TTC549 (cell line): ENCODE measurements around the gene PCDHGA7.
"Not testable (repeated sequence)": the region's sequence is repeated elsewhere in the genome, so short reads cannot be mapped to it uniquely, and the experiment has no call there.

Source experiments
- FAIRE-seq: peaks from 2 replicates; lab custom pipeline; 2012; peaks lifted over from hg19 to GRCh38; lab: Jason Lieb, UNC

Gene PCDHGA7

GRCh38 chr5:141430332-141431113, 48.0 kb downstream of the PCDHGA7 start, which contains the start of gene PCDHGA12:
TSS of gene PCDHGA12 (plus strand) at chr5:141430507. CDS start at chr5:141430760, 253 bp downstream.
- FAIRE-seq: no peak

- FAIRE-seq: no peak
These were observed 48.7 kb downstream of the PCDHGA7 start for GRCh38 chr5:141431286-141431685.

GRCh38 chr5:141432308-141432707, 49.8 kb downstream of the PCDHGA7 start:
- not testable (repeated sequence) for FAIRE-seq

GRCh38 chr5:141432726-141433125, 50.2 kb downstream of the PCDHGA7 start:
- FAIRE-seq: not testable (repeated sequence)

- FAIRE-seq: no peak
These were observed 51.5 kb downstream of the PCDHGA7 start for GRCh38 chr5:141434006-141434405.
